ENCODE data around the gene GOLGA6L7.
"Not testable (repeated sequence)": the region's sequence is repeated elsewhere in the genome, so short reads cannot be mapped to it uniquely, and the experiment has no call there.

GRCh38 chr15:28818168-28818567 lies 30.3 kb downstream of the GOLGA6L7 start:
- TF ChIP-seq FOS (IDR thresholded peaks at IDR 0.05; ENCODE audit: borderline replicate concordance, insufficient read depth, low read length); POLR2AphosphoS5 (IDR thresholded peaks at IDR 0.05; ENCODE audit: insufficient read depth, low read depth, low read length); CTCF (IDR thresholded peaks at IDR 0.05; ENCODE audit: extremely low read depth in 1 of 2, insufficient read depth in 1 of 2, low read depth in 1 of 2, low read length in 2 of 2): not testable (repeated sequence)
